ENCODE measurements around the gene SLC25A29.

- no peak for TF ChIP-seq CTCF (IDR thresholded peaks at IDR 0.05)
- no peak for TF ChIP-seq EP300 (IDR thresholded peaks at IDR 0.05)
- no peak for TF ChIP-seq POLR2A (IDR thresholded peaks at IDR 0.05)
Measured at GRCh38 chr14:100330388-100330931, 24.2 kb upstream of the SLC25A29 start.
